HG03196 (cell line): ENCODE measurements around the gene C20orf141.
"Not testable (repeated sequence)": the region's sequence is repeated elsewhere in the genome, so short reads cannot be mapped to it uniquely, and the experiment has no call there.

Experiments used
- ATAC-seq: cut with Tn5 transposase; IDR thresholded peaks from one replicate; pipeline ENCODE4 v1.9.1; 2021; ENCODE audit not compliant: unreplicated experiment

The C20orf141 gene

DNA sequence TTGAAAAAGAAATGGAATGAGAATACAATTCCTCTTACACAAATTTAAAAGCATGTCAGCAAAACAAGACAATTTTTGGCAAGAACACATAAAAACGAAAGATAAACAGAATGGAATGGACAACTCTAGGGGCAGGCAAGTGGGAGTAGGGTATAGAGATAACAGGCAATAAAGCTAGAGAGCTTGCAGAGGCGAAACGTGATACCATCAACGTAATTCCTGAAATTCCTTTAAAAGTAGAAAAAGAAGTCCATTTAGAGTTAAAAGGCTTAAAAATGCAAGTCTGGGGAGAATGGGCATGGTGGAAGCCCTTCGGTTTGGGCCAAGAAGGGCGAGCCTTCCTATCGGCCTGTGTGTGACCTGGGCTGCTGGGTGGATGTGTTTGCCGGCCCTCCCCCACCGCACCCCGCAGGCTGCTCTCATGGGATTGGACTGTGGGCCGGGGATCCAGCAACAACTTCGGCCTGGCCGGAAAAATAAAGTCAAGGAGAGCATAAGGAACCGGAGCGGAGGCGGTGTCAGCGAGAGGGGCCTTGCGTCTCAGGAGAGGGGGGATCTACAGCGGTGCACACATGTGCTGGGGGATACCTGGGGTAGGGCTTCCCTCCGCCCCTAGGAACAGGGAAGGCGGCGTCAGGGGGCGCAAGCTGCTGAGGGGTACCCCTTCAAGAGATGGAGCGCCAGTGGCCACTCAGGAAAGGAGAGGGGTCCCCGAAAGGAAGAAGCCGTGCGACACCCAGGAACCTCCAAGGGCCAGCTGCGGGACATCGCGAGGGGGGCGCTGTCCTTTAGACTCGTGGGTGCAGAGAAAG lies 5.5 kb downstream of the C20orf141 start:
- no peak for ATAC-seq

GRCh38 chr20:2820896-2821869 lies 6.4 kb downstream of the C20orf141 start:
- no peak for ATAC-seq

DNA sequence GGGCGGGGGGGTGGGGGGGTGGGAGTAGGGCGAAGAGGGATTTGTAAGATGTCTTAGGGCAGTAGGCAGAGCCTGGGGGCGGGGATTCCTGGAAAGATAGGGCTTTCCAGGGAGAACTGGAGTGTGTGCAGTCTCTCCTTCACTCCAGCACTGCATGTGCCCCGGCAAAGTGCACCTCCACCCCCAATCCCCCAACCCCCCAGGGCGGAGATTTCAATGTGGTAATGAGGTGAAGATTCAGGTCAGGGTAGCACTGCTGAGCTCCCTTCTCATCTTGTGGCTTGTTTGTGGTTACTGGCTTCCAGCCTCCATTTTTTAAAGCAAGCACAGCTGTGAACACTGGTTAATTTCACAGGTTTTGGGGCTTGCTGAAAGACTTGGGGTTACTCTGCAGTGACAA lies 7.3 kb downstream of the C20orf141 start:
- no peak for ATAC-seq

- ATAC-seq: no peak
These were observed 11.0 kb downstream of the C20orf141 start for GRCh38 chr20:2825761-2826160.

GRCh38 chr20:2826655-2827054 lies 11.9 kb downstream of the C20orf141 start:
- no peak for ATAC-seq

GRCh38 chr20:2829376-2829775 lies 14.6 kb downstream of the C20orf141 start:
- no peak for ATAC-seq

DNA sequence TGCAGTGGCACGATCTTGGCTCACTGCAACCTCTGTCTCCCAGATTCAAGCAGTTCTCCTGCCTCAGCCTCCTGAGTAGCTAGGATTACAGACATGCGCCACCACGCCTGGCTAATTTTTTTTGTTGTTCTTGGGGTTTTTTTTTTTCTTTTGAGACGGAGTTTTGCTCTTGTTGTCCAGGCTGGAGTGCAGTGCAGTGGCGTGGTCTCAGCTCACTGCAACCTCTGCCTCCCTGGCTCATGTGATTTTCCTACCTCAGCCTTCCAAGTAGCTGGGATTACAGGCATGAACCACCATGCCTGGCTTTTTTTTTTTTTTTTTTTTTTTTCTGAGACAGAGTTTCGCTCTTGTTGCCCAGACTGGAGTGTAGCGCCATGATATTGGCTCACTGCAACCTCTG lies 16.4 kb downstream of the C20orf141 start:
- not testable (repeated sequence) for ATAC-seq

DNA sequence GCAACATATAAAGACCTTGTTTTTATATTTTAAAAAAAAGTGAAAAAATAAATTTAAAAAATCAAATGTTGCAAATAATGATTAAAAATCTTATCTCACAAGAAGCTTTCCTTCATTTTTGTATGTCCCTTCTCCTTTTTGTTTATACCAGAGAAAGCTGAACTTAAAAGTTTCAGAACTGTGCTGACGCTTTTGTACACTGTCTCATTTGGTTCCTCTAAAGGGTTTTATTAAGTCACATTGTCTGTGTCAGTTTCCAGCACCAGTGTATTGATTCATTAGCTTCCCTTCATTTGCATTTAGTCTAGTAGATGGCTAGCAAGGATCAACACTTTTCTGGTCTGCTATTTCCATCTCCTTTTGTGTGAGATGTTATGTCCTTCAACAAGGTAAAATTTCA lies 19.0 kb downstream of the C20orf141 start:
- ATAC-seq: no peak

DNA sequence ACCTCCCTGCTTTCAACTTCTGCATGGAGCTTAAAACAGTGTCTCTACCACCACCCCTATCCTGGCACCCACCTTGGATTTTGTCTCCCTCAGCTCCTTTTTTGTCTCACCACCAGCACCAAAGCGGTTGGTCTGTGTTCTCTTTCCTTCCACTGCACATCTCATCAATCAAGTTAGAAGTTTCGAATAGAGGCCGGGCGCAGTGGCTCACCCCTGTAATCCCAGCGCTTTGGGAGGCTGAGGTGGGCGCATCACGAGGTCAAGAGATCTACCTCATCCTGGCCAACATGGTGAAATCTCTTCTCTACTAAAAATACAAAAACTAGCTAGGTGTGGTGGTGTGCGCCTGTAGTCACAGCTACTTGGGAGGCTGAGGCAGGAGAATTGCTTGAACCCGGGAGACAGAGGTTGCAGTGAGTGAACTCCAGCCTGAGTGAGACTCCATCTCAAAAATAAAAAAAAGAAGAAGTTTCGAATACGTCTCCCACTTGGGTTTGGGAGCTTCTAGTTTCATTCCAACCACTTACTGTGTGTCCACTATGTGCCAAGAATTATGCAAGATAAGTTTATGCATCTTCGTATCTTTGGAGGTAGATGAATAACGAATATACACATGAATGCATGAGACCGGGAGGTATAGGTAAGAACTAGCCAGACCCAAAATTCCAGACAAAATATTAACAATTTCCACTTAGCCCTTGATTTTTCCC lies 19.8 kb downstream of the C20orf141 start:
- no peak for ATAC-seq

DNA sequence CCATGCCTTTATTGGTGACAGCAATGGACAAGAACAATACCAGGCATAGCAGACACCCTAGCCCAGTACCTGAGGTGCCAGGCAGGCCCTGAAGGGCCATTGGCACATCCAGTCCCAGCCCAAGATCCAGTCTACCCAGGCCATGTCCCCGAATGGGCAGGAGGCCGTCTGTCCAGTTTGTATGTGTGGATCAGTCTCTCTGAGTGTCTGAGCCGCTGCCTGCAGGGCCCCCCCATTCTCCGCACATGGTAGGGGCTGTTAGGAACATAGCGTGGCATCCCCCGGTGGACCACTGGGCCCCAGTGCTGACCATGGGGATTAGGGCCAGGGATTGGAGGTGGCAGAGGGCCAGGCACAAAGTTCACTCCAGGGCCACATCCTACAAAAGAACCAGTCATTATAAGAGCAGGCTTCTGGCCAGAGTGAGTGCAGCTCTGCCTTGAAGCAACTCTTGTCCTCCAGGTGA lies 20.6 kb downstream of the C20orf141 start:
- no peak for ATAC-seq

DNA sequence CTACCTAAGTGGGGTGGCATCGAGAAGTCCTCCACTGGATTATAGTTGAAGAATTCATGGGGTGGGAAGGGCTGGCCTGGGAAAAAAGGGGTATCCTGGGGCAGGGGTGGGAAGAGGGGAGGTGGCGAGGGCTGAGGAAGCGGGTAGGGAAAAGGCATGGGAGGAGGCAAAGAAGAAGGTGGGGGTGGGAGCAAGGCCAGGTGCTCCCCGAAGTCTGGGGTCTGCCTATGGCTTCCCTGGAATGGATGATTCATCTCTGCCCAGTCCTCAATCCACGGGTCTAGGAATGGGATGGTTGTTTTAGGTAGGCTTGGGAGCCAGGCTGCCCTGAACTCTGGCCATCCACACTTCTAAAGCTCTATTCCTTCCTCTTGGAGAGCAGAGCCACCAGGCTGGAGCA lies 21.2 kb downstream of the C20orf141 start:
- no peak for ATAC-seq

DNA sequence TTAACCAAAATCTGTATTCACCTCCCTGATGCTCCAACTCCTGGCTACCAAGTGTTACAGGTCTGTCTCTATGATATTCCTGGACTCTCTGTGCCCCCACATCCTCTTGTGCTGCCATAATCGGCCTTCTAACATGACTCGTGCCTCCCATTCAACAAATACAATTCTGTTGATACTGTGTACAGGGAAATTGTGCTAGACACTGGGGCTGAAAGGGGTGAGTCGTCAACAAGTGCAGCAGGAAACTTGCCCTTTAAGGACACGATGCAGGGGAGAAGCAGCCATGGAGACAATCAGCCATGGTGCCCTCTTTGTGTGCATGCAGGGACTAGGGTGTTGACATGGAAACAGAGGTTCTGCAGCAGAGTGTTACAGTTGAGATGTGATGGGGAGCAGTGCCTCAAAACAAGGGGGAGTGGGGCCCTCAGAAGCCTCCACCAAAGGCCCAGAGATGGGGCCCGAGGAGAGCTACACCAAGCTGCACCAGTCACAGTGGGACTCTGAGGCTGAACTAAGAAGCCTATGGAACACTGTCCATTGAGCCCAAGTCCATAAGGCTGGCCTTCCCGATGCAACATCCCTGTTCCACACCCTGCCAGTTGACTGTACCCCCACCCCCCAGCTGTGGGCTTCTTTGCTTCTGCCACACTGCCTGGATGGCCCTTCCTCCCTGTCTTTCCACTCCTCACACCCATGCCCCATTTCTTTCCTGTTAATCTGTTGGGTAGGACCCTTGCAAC lies 22.6 kb downstream of the C20orf141 start:
- ATAC-seq: no peak

- no peak for ATAC-seq
These were observed 23.5 kb downstream of the C20orf141 start for GRCh38 chr20:2838170-2838797.

GRCh38 chr20:2838847-2839671 lies 24.3 kb downstream of the C20orf141 start:
- no peak for ATAC-seq

DNA sequence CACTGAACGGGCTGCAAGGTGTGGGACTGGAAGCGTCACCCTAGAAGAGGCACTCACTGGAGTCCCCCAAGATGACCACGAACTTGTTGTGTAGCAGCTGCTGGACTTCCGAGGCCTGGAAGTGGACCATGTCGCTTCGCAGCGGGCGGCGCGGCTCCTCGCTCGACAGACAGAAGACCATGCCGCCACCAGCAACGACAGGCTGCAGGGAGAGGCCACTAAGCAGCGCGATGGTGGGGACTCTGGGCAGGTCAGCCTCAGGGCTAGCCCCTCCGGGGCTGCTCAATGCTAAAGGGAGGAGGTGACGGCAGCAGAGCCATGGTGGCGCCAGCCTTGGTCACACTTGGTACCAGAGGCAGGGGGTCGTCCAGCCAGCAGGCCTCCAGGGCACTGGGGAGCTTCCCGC lies 24.9 kb downstream of the C20orf141 start:
- ATAC-seq: no peak

- ATAC-seq: peak; percentile 94
These were observed 25.6 kb downstream of the C20orf141 start, which contains the start of the genes PCED1A and VPS16 for GRCh38 chr20:2840138-2840966. Gene PCED1A, minus strand, starts transcription at chr20:2840655. Its CDS starts 743 bp downstream, at chr20:2839912. Gene VPS16, plus strand, starts transcription at chr20:2840745. Its CDS starts 30 bp downstream, at chr20:2840775.

GRCh38 chr20:2840967-2841531 lies 26.3 kb downstream of the C20orf141 start:
- peak; percentile 26 for ATAC-seq

DNA sequence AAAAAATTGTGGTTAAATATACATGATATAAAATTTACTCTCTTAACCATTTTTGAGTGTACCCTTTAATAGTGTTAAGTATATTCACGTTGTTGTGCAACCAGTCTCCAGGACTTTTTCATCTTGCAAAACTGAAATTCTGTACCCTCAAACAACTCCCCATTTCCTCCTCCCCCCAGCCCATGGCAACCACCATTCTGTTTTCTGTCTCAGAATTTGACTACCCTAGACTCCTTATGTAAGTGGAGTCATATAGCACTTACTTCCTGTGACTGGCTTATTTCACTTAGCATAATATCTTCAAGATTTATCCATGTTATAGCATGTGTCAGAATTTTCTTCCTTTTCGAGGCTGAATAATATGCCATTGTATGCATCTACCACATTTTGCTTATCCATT lies 30.8 kb downstream of the C20orf141 start:
- ATAC-seq: no peak
